HG03095 (cell line): Measurements from ENCODE around the gene MON1B.
"Not testable (repeated sequence)": the region's sequence is repeated elsewhere in the genome, so short reads cannot be mapped to it uniquely, and the experiment has no call there.

ENCODE experiments used
- ATAC-seq: cut with Tn5 transposase; IDR thresholded peaks from one replicate; pipeline ENCODE4 v1.9.1; 2021; ENCODE audit warnings: moderate library complexity; ENCODE audit not compliant: unreplicated experiment

The MON1B gene

DNA sequence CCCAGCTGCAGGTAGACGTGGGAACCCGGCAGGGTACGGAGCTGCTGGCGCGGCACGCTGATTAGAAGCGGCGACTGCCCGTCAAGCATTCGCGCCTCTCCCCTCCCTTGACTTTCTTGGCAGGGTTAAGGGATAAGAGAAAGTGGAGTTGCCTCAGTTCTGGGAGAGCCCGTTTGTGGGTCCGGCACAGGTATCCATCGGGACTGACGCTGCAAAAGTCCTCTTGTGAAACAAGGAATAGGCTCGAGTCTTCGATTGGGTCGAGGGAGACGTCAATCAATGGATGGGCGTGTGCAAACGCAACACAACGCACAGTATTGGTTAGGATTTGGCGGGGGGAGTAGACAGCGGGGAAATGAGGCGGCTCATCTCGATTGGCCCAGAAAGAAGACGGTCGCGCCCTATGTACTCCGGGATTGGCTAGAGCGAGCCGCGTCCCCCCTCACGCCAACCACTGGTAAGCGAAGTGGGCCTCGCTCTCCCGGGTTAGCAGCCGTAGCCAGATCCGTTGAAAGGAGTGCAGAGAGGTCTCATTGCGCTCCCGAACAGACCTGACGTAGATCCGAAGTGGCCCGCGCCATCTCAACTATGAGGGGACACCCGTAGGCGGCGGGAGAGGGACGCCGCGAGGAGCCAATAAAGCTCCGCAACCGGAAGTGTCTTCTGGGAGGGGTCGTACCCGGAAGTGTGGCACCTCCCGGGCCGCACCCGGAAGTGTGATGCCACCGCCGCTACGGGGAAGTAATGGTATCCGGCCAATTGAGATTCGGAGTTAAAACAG lies at the start of gene MON1B:
Gene MON1B, plus strand, starts transcription at position 713 of the 781 bp plus-strand sequence. CDS start 296 bp downstream, outside the sequence.
- peak; percentile 96 for ATAC-seq

DNA sequence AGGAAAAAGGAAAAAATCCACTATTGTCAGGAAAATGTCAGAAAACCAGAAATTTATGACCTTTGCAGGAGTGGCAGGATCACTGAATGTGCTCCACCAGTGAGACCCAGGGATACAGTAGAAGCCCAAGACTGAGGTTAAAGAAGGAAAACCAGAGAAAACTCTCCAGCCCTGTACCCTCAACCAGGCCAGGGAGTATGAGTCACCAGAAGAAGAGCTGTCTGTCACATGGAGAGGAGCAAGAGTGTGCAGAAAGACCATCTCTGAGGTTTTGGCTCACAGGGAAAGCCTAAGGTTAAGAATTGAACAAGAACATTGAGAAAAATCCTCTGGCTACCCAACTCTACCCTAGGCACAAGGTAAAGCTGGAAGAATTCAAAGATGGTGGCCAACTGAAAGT lies 47.6 kb upstream of the MON1B start:
- ATAC-seq, result no peak

DNA sequence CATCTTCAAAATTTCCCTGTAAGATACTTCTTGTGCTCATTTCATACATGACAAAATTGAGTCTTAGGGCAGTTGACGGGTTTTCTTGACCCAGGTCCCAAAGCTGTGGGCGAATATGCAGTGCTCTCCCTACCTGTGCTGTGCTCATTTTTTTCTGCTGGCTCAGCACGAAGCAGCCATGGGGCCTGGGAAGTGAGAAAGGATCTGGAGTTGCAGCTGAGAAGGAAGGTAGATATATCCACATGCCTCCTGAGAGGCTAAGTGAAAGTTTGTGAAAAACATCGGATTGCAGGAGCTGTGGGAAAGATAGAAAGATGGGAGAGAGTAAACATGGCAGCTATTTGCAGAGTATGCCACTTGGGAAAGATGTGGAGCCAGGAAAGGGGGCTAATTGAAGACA lies 42.9 kb upstream of the MON1B start:
- no peak for ATAC-seq

DNA sequence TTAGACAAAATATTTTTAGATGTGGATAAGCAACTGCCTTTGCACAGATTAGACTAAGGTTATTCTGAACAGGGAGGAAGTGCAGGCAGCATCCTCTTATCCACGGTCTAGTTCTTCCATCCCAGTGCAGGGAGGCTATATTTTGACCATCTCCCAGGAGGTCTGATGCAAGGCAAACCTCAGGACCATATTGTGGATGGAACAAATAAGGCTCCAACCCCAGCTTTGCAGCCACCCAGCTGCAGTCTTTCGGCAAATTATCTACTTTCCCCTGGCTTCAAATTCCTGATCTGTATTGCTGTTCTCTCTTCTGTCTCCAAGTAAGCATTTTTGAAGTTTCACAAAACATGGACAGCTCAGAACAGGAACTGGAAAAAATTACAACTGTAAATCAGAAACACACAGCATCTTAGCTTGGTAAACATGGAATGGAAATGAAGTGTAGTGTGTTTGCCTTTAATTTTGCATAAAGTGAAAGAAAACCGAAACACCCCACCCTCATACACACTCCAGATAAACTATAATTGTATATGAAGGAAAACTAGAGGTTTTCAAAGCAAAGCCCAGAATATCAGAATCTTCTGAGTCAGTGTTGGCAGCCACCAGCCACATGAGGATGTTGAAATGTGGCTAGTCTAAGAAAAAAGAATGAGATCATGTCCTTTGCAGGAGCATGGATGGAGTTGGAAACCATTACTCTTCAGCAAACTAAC lies 33.5 kb upstream of the MON1B start:
- ATAC-seq, result no peak

DNA sequence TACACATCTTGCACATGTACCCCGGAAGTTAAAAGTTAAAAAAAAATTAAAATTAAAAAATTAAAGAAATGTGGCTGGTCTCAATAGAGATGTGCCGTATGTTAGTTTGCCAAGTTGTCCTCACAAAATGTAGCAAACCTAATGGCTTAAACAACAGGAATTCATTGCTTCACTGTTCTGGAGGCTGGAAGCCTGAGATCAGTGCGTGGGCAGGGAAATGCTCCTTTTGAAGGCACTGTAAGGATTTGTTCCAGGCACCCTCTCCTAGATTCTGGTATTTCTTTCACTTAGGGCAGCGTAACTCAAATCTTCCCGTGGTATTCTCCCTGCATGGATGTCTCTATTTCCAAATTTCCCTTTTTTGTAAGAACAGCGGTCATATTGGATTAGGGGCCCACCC lies 32.7 kb upstream of the MON1B start:
- ATAC-seq, result no peak

DNA sequence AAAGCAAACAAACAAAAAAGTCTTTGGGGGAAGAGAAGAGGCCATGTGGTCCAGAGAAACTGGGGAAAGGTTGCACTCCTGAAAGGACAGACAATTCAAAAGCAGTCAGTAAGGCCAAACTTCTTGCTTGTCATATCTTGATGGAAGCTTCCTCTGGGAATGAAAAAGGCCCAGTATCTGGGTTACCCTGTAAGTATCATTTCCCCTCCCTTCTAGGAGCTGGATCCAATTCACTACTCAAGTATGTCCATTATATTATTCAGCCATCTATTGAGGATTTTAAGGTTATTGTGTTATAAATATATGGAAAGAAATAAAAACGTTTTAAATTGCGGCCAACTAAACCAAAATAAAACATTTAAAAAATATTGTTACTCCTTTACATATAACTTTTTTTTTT lies 26.0 kb upstream of the MON1B start:
- no peak for ATAC-seq

DNA sequence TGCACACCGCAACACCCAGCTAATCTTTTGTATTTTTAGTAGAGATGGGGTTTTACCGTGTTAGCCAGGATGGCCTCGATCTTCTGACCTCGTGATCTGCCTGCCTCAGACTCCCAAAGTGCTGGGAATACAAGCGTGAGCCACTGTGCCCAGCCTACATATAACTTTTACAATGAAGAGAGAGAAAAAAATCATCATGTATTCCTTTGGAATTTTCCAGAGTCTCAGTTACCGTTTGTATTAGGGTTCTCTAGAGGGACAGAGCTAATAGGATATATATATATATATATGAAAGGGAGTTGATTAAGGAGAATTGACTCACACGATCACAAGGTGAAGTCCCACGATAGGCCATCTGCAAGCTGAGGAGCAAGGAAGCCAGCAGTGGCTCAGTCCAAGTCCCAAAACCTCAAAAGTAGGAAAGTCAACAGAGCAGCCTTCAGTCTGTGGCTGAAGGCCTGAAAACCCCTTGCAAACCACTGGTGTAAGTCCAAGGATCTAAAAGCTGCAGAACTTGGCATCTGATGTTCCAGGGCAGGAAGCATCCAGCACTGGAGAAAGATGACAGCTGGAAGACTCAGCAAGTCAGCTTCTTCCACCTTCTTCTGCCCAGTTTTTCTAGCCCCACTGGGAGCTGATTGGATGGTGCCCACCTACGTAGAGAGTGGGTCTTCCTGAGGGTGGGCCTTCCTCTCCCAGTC lies 25.3 kb upstream of the MON1B start:
- ATAC-seq, result not testable (repeated sequence)

DNA sequence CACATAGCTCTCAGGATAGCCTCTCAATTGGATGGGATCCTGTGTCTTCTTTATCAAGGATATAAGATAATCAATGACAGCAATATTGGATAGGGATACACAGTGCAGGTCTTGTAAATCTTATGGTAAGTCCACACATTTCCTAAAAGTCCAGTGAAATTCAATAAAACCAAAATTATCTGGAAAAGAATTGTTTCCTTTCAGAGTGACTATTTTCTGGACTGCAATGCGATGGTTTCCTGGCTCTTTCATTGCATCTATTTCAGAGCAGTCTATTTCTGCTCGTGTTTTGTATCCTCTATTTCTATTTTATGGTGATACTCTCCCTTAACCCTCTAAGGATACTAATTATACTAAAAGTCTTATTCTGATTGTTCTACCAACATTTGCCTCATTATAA lies 24.3 kb upstream of the MON1B start:
- no peak for ATAC-seq

DNA sequence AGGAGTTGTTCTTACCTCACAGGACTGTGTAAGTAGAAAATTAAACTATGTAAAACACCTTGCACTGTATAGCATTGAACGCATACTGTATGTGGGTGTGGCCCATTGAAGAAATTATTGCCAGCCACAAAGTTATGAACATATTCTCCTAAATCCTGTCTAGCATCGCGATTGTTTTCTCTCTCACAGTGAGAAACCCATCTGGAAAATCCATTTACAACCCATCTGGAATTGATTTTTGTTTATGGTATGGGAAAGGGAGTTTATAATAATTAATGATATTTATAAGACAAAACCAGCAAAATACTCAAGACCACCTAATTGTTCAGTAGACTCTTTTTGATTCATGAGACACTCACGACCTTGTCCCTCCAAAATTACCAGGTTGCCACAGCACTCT lies 22.1 kb upstream of the MON1B start:
- ATAC-seq, result no peak

DNA sequence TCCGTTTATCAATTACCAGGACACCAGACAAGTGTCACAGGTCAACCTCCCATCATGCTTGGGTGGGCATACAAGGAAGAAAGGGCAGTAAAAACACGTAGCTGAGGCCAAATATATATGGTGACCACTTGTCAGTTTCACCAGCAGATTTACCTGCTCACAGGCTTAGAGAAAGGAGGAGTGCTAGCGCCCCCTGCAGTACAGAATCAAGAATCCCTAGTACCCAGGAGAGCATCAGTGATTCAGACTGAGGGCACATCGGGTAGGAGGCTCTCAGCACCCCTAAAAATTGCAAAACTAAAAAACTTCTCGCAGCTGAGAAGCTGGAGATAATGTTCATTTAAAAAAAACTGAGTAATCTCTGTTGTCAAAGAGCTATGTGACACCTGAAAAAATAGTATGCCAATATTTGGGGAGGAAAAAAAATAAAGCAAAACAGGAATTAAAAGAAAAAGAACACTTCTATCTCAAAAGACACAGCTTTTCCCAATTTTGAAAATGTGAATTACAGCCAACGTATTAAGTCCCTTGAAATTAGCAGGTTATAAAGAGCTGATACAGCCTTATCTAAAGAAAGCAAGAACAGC lies 21.2 kb upstream of the MON1B start:
- ATAC-seq, result peak; percentile 48

DNA sequence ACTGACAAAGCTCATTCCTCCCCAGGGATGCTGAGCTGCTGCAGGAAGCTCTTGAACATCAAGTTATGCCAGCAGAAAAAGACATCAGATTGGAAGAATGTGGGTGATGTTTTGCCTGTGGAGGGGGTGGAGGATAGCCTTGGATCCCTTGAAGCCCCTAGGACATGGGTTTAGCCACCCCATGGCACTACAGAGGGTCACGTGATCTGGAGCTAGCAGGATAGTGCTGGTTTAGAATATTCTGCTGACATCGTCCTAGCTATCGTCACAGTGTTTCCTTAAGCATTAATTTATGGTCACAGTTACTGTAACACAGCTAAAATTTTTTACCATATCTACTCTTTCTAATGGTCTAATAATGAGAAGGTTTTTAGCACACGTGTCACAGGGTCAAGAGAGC lies 20.2 kb upstream of the MON1B start:
- ATAC-seq, result no peak

DNA sequence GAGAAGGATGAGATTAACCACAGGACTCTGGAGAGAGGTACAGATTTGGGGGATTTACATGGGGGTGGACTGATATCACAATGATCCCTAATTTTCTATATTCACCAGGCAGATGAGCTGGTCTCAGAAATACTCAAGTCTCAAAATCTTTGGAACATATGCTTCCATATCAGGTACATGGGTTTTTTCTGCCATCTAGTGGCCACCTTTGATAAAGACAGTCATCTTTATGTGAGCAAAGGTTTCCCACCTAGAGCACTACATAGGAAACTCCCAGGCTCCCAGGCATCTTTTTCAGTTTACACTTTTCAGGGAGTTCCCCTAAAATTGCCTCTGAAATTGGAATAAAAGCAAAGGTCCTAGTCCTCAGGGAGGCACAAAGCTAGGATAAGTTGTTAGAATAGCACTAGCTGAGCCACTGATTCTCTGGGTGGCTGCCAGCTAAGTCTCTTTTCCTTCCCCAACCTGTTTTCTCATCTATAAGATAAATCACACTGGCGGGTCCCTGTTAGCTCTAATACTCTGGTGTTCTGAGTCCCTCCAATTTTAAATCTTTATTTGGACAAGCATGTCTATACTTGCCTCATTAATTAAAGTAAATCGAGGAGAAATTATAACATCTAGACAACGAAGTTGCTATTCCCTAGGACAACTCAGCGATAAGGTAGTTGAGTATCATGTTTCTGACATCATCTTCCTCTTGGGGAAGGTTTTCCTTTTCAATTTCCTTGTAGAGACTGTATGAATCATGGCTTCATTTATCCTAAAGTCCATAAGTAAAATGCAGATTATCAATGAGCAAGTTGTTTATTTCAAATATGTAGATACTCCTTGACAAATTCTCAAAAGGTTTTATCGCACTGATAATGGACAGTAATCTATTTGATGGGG lies 19.0 kb upstream of the MON1B start:
- peak; percentile 73 for ATAC-seq

DNA sequence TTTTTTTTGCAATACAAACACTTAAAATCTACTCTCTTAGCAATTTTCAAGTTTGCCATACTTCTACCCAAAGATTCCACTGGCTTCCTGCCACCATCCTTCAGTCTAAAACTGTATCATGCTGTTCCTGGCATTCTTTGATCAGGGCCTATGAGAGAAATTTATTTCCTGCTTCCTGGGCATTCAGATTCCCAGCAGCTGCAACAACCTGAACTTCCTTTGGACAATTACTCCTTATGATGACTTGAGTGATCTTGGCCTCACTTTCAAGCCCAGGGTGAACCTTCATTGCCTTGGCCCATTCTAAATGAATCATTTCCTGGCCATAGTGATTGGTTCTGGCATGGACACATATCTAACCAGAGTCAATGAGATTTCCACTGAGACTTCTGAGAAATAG lies 18.0 kb upstream of the MON1B start:
- no peak for ATAC-seq

DNA sequence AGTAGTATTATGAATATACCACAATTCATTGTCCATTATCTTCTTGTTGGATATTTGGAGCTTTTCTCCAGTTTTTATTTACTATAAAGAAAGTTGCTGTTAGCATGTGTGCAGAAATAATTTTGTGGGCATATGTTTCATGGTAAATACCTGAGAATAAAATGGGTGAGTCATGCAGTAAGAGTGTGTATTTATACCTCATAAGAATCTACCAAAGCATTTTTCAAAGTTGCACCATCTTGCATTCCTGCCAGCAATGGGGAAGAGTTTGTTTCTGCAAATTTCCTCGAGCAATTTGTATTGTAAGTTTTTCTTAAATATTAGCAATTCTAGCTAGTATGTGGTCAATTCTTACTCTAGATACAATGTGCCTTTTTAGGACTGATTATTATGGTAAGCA lies 7.9 kb upstream of the MON1B start:
- ATAC-seq, result no peak

DNA sequence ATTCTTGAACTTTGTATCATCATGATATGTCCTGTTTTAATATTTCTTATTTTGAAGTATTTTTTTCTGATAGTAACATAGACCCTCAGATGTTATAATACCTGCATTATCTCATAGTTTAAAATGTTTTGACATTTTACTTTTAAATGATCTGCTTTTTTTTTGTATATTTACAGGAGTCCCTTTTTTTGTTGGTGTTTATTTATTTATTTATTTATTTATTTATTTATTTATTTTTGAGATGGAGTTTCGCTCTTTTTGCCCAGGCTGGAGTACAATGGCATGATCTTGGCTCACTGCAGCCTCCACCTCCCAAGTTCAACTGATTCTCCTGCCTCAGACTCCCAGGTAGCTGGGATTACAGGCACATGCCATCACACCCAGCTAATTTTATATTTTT lies 4.7 kb upstream of the MON1B start:
- ATAC-seq, result not testable (repeated sequence)

DNA sequence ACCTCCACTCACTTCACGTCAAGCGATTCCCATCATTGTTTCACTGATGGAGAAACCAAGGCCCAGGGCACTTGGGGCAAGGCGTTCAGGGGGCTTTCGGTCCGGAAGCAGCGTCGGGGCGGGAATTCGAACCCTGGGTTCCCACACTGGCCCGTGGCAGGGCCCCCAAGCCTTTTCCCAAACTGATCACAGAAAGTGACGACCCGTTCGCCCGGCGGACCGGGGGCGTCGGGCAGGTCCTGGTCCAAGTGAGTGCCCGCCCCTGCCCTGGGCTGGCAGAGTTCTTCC lies 856 bp upstream of the MON1B start:
- no peak for ATAC-seq

DNA sequence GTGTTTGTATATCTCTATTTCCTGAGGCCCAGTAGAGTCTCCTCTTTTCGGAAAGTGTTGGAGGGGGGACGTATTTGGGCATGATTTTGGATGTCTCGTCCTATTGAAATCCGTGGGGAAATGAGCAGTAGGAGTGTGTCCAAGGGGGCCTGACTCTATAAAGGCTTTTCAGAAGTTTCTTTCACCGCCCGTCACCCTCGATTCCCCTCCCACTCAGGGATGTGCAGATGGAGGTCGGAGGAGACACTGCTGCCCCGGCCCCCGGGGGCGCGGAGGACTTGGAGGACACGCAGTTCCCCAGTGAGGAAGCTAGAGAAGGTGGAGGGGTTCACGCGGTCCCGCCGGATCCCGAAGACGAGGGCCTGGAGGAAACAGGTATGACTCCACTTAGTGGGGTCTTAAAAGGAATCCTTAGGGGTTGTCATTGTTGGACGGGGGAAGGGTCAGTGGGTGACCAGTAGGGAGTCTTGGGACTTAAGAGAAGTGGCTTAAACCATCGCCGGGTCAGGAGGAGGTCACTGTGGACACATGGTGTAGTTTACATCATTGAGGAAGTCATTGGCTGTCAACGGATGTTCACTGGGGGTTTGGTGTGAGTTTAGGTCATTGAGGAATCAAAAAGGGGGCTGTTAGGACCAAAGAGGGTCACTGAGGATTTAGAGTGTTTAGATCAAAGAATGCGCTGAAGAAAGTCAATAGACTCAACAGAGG lies 424 bp downstream of the MON1B start:
- ATAC-seq, result no peak

DNA sequence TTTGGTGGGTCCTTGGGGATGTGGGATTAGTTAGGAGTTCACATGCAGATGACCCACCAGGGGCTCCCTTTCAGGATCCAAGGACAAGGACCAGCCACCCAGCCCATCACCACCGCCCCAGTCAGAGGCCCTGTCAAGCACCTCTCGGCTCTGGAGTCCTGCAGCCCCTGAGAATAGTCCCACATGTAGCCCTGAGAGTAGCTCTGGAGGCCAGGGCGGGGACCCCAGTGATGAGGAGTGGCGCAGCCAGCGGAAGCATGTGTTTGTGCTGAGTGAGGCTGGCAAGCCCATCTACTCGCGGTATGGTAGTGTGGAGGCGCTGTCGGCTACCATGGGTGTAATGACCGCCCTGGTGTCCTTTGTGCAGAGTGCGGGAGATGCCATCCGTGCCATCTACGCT lies 2.4 kb downstream of the MON1B start:
- ATAC-seq, result no peak

DNA sequence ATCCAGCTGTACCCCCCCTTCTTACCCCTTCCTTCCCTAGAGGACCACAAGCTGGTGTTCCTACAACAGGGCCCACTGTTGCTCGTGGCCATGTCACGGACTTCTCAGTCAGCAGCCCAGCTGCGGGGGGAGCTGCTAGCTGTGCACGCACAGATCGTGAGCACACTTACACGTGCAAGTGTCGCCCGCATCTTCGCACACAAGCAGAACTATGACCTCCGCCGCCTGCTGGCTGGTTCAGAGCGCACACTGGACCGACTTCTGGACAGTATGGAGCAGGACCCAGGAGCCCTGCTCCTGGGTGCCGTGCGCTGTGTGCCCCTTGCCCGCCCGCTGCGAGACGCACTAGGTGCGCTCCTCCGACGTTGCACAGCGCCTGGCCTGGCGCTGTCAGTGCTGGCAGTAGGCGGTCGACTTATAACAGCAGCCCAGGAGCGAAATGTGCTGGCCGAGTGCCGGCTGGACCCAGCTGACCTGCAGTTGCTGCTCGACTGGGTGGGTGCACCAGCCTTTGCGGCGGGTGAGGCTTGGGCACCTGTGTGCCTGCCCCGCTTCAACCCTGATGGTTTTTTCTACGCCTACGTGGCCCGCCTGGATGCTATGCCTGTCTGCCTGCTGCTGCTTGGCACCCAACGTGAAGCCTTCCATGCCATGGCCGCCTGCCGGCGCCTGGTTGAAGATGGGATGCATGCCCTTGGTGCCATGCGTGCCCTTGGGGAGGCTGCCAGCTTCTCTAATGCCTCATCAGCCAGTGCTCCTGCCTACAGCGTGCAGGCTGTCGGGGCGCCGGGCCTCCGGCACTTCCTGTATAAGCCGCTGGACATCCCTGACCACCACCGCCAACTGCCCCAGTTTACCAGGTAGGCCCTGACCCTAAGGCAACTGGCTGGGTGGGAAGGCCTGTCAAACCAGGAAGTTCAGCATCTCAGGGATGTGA lies 3.6 kb downstream of the MON1B start:
- no peak for ATAC-seq
